Pulmonary artery endothelial cell (primary cell): ENCODE measurements around the gene DNAJC18. TPM values are rescaled to one million over a fixed set of nuclear protein-coding genes. Genes with fewer than 3 reads are reported as not detected.
"Not testable (repeated sequence)": the region's sequence is repeated elsewhere in the genome, so short reads cannot be mapped to it uniquely, and the experiment has no call there.

Source experiments
- DNase-seq: peaks from one replicate; pipeline ENCODE4 v3.0.0-alpha.2; 2011; ENCODE audit warnings: low read depth, low spot score
- total RNA-seq: library from RNA; depleted of rRNA; stranded (reverse); fragments of >200 nt; gene quantifications from 2 replicates; pipeline ENCODE4 v1.2.3, GENCODE V29; 2014

Gene DNAJC18
- total RNA-seq, 1 donor from 2014 or later, result 5.9 TPM

DNA sequence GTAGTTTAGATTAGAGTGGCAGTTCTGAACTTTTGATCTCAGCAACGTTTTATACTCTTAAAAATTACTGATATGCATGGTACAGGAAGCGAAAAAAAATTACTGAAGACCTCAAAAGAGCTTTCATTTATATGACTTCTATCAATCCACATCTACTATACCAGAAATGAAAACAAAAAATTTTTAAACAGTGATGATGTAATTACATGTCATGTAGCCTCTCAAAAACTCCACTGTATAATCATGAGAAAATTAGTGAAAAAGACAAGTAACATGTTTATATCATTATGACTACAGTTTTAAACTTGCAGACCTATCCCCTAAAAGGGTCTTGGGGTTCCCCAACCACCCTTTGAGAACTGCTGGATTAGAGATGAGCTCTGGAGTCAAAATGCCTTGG is 9.3 kb downstream of the DNAJC18 start:
- DNase-seq, result no peak

DNA sequence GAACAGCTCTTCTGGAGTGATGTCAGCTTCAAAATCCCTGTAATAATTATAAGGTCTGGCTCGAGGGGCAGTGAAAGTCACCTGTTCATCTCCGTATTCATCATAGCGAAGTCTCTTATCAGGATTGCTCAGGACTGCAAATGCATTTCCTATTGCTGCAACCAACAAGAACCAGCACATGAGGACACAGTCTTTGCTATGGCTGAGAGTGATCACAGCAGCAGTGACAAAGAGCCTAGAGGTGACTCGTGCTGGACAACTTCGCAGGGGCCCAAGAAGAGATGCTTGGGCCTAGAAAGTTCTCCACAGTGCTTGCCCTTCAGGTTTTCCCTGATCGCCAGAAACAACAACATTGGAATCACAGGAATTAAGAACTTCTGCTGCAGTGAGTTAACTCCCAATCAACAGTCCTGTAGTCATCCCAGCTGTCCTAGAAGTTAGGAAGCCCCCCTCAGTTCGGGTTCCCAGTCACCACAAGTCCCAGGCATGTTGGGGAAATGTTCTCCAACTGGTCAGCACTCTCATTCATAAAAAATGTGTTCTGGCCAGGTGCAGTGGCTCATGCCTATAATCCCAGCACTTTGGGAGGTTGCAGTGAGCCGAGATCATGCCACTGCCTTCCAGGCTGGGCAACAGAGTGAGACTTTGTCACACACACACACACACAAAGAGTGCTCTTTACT is 13.0 kb downstream of the DNAJC18 start:
- no peak for DNase-seq

DNA sequence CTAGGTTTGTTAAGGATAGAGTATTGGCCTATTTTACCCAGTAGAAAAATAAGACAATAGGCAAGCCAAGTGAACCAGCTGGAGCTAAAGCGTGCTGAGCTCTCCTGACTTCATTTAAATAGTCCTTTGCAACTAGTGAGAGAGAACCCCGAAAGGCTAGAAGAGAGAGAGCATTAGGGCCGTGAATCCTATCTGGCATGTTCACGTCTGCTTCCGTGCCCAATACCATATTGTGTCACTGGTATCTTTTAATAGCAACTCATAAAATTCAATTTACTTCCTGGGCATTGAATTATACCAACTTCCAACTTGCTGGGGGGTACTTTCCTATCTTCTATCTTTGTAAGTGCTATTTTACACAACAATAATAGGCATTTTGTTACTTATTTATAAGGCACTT is 13.8 kb downstream of the DNAJC18 start:
- no peak for DNase-seq

DNA sequence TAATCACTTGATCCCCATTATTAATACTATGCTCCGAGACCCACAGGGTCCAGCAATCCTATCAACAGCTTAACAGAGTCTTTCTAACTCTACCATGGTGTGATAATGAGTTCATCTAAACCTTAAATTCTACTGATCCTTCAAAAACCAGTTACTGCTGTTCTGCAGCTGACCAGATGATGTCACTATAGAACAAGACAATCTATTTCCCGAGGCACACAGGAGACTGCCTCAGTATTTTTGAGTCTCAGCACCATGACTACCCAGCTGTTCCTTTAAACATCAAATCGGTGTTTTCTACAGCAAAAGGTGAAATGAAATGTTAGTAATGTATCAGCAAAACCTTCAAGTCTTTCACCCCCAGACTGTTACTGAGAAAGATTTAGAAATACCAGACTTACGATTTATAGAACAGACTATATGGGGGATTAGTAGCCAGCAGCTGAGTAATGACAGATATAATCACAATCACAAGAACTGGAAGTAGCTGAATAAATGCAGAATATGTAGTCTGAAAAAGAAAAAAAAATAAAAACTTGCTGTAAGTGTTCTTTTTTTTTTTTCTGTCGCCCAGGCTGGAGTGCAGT is 16.9 kb downstream of the DNAJC18 start:
- DNase-seq, result peak; percentile 43

DNA sequence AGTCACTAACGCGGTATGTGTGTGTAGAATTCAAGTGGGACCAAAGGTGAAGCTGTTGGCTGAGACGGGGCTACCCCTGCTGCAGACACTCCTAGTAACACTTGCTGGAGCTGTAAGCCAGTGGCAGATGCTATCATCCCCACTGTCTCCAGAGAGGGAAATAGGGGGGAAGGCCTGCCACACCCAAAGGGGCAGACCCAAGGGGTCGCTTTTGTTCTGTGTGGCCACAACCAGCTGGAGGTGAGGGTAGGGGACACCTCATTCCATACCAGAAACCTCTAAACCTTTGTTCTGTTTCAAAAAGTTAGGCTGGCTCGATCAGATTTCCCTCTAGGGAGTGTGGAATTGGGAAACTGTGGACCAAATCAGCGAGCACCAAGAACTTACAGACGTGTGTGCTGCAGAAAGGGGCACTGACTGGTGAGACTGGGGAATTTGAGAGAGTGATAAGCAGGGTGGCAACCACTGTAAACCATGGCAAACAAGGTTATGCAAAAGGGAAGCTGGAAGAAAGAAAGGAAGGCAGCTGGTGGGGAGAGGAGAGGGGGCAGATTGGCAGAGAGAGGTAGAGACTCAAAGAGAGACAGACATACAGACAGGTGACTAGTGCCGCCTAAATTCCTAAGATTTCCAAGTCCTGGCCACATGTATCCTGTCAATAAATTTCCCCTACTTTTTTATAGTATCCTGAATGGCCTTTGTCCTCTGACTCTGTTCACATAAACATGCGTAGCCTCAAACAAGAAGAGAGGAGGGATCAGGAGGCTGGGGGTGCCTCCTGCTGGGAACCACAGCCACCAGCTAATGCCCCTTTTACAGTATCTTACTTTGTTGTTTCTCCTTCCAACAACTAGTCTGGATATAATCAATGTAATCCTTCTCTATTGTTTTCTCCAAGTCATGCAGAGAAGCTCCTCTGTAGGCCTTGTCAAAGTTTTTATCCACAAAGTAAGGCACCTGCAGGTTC is 19.8 kb downstream of the DNAJC18 start:
- no peak for DNase-seq

DNA sequence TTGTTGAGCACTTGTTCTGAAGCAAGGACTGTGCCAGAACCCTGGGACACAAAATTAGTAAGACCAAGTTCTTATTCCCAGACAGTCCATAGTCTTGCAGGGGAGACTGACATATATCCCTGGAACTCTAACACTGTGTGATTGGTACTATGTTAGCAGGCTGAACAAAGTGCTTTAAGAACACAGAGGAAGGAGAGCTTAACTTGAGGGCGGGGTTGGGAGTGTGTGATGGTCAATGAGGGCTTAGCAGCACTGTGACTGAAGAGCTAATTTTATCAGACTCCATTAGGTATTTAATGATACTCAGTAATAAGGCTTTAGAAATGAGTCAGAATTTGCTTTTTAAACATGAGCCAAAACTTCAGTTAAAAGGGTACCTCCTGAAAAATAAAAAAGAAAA is 20.5 kb downstream of the DNAJC18 start:
- no peak for DNase-seq

DNA sequence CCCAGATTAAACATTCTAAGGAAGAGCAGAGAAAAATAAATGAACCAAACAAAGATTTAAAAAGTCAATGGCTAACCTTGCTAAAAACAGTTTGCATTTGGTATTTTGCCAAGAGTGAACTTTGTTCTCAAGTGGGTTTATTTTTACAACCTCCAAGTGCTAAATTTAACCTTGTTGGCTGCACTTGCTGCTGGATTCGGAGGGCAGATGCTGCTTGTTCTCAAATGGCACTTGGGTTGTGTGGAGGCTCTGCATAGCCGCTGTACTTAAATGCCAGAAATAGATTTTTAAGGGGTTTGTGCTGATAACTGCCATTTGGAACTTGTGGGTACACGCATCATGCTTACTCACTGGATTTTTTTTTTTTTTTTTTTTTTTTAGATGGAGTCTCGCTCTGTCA is 22.1 kb downstream of the DNAJC18 start:
- no peak for DNase-seq

DNA sequence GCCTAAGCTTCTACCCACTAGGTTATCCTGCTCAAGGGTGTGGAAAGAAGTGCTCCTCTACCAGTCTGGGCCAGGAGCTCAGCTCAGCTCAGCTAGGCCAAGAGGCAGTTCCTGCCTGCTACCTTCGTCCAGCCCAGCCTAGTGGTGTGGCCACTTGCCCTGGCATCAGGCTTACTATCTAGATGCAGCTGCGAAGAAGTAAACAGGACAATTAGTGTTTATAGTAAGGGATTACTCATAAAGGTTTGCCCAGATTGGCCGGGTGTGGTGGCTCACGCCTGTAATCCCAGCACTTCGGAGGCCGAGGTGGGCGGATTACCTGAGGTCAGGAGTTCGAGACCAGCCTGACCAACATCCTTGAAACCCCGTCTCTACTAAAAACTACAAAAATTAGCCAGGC is 22.7 kb downstream of the DNAJC18 start:
- DNase-seq, result no peak

DNA sequence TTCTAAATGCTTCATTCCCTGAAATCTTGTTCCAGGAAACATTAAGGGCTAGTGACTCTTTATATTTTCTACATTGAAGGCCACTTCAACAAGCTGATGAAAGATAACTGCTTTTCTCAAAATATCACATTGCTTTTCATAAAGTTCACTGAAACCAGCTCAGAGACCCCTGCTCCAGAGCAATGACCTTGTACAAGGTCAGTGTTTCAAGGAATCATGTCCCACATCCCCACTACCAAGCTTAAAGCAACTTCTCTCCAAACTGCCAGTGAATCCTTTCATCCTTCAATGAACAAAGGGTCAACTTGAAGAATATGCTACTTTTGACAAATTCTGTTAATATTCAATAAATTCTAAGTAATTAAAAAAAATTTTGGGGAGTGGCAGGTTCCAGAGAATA is 23.5 kb downstream of the DNAJC18 start:
- no peak for DNase-seq

DNA sequence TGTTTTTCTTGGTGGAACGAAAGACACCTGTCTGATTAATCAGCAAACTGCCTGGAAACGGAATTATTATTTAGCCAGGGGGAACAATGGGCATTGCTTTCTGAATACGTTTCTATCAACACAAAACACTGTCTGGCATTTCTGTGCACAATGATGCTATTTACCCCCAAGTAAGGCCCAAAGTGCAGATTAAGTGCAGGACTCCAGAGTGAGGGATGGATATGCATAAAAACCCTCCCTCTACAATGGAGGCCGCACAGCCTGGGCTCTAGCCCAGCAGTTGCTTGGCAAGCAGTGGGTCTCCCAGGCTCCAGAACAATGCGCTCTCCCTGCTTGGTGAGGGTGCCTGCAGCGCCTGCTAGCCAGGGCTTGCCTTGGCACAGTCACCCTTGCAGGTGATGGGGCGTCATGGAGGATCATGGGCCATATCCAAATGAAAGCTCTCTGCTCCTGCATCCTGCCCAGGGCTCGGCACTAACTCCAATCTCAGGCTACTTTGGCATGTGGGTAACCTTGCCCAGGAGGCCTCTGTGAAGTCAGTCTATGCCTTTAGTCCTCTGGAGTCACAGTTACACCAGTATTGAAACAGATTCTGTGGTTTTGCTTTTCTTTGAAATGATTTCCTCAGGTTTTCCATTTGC is 24.0 kb downstream of the DNAJC18 start:
- no peak for DNase-seq

DNA sequence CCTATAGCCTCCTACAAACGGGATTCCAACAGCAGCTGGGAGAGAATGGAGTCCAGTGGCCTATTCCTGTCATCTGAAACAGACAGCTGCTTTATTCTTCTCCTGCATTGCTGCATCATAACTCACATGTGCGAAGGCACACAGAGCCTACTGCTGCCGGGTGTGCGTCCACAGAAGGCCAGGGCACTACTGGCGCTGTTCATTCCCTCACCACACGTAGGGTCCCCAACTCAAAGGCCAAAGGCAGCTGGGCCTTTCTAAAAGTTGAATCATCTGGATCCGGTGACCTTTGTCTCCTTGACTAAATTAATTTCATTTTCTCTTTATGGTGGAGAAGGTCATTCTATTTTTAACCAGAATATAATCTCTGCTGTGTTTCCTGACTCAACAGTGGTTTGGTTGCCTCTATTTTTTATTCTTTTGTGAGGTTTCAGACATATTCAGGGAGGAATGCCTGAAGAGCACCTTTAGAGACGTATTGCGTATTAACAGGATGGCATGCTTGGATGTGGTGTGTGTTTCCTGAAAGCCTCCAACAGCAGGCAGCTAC is 24.7 kb downstream of the DNAJC18 start:
- DNase-seq, result no peak

DNA sequence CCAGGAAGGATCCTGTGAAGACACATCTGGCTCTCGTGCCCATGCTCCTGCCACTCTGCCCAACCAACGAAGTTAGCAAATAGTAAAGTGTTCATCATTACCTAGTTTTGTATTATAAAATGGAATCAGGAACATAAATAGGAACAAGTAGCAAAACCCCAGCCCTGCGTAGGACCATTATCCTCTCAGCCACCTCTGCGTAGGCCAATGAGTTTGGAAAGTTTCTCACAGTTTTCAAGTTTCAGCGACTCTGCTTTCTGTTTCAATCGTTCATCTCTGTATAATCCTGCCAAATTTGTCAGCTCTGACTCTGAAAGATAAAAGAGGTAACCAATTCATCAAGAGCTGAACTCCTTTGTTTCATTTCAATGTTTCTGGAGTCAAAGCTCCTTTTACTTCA is 25.4 kb downstream of the DNAJC18 start:
- DNase-seq, result no peak

DNA sequence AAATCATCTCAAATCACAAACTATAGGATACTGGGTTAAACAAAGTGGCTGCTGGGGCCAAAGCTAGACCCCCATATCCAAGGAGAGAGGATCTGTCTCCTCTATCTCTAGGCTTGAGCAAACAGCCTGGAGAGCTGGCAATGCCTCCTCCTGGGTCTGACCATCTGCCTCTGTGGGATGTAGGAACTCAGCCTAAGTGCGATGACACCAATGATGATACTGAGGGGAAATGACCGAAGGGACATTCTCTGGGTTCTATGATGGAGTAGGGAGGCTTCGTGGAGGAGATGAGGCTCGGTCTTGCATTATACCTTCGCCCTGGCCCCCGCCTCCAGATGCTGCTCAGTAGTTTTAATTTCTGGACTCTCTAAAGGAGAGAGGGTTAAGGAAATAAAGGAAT is 26.2 kb downstream of the DNAJC18 start:
- no peak for DNase-seq

DNA sequence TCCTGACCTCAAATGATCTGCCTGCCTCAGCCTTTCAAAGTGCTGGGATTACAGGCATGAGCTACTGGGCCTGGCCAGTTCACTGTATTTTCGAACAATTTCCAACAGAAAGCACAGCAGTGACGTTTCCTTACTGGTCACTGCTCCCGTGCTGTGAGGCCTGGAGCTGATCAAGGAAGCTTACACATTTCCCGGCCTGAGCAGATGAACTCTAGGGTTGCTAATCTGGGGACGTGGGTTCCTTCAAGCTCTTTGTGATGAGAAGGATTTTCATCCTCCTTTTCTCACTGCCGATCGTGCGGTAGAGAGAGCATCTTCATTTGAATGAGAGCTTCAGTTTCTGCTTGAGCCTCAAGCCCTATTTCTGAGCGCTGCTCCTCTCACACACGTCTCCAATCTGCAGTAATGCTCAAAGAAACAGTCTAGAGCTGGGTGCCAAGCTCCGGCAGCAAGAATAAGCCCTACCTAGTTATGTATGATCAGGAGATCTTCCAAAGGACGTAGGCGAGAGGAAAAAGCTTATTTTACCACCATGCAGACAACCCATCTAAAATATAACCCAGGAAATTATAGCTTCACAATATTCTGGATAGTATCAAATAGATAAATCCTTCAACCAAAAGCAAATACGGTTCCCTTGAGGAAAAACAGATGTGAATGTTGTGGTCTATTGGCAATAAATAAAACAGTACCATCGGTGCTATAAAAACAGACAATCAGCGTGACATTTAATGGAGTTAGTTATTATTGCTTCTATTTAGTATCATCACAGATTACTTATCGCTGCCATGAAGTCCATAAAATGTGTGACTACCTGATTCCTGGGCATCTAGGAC is 28.1 kb downstream of the DNAJC18 start:
- no peak for DNase-seq

DNA sequence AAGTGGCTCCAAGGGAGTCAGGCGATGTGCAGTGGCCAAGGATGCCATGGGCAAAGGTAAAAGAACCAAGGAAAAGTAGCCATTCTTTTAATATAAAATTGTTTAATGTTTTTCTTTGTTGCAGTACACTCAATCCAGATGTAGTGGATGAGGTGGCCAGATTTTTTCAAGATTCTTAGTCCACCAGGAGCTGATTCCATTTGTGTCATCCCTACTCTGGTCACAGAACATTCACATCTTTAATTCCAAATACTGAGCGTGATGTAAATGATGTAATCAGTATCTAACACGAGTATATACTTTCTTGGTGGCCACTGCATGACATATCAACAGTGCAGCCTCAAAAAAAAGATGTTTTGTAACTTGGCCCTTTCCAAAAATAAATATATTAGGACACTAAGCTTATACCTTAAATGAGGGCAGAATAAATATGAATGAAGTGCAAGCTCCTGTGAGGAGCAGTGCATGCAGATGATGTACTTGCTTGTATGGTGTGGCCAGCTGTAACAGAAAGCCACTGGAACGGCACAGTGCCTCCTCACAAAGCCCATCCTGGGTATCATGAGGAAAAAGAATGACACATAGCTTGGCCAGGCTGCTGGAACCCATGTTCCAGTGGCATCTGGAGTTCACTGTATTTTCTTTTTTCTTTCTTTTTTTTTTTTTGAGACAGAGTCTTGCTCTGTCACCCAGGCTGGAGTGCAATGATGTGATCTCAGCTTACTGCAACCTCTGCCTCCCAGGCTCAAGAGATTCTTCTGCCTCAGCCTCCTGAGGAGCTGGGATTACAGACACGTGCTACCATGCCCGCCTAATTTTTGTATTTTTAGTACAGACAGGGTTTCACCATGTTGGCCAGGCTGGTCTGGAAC is 29.0 kb downstream of the DNAJC18 start:
- DNase-seq, result no peak

DNA sequence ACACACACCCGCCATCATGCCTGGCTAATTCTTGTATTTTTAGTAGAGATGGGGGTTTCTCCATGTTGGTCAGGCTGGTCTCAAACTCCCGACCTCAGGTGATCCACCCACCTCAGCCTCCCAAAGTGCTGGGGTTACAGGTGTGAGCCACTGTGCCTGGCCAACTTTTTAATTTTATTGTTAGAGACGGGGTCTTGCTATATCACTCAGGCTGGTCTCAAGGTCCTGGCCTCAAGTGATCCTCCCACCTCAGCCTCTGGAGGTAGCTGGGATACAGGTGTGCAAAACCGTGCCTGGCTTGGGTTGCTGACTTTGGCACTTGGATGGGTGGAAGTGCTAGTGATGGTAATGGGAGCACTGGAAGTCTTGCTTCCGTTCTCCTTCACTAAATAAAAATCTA is 30.2 kb downstream of the DNAJC18 start:
- not testable (repeated sequence) for DNase-seq

DNA sequence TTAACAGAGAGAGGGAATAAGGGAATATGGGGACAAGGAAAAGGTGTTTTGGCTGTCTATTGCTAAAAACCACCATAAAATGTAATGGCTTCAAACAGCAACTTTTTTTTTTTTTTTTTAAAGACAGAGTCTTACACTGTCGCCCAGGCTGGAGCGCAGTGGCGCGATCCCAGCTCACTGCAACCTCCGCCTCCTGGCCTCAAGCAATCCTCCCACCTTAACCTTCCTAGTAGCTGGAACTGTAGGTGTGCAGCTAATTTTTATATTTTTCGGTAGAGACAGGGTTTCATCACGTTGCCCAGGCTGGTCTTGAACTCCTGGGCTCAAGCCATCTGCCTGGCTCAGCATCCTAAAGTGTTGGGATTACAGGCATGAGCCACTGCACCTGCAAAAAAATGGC is 31.1 kb downstream of the DNAJC18 start:
- no peak for DNase-seq

DNA sequence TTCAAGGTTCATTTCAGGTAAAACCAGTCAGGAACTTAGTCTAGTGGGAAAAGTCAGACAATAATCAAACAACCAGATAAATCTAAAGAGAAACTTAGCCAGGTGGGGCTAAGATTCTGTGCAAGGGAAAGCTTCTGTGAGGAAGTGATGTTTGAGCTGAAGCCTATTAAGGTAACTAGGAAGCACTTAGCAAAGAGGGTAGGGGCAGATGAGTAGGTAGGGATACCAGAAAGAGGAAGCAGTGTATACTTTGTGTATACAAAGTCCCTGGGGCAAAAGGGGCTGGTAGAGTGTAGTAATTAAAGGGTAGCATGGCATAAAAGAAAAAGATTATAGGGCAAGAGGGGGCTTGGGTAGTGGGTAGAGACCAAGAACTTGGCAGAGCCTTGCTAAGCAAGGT is 31.8 kb downstream of the DNAJC18 start:
- DNase-seq, result no peak

DNA sequence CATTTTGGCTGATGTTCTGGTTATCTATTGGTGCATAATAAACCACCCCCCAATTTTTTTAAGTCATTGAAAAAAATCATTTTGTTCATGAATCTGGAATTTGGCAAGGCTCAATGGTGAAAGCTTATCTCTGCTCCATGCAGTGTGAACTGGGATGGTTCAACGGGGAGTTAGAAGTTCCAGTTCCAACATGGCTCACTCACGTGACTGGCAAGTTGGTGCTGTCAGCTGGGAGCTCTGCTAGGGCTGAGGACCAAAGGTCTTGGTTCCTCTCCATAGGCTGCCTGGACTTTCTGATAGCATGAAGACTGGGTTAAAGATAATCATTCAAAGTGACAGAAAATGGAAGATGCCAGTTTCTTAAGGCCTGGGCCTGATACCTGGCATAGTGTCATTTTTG is 32.4 kb downstream of the DNAJC18 start:
- no peak for DNase-seq

DNA sequence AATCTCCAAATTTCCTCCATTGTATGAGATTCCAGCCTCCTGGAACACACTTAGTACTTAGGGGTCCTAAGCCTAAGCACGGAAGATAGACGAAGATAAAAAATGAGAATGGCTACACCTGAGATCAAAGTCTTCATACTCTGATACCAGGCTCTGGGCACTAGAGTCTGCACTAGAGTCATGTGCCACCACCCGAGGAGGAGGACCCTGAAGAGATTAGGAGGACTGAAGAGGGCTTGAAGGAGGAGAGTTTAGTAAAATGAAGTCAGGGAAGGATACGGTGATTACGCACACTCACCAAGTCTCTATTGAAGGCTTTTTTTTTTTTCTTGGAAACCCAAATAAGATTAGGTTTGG is 34.9 kb downstream of the DNAJC18 start:
- DNase-seq, result no peak
